ENCODE results near the gene CSMD2.
"Not testable (repeated sequence)": the region's sequence is repeated elsewhere in the genome, so short reads cannot be mapped to it uniquely, and the experiment has no call there.

Gene CSMD2

DNA sequence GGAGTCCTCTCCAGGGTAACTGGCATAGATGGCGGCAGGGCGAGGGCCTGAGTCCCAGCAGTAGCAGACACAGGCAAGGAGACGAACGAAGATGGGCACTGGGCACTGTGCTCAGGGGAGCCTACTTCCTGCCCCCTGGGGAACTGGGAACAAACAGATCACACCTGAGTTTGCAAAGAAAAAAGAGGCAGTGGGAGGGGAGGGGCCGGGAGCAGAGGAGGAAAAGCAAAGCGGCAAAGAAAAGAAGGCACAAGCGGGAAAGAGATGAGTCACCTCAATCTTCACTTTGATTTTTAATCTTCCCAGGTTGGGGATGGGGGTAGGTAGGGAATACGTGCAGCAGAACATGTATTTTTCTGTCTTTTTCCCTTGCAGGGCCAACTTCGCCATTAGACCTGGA lies 648.6 kb downstream of the CSMD2 start:
- no peak for DNase-seq

DNA sequence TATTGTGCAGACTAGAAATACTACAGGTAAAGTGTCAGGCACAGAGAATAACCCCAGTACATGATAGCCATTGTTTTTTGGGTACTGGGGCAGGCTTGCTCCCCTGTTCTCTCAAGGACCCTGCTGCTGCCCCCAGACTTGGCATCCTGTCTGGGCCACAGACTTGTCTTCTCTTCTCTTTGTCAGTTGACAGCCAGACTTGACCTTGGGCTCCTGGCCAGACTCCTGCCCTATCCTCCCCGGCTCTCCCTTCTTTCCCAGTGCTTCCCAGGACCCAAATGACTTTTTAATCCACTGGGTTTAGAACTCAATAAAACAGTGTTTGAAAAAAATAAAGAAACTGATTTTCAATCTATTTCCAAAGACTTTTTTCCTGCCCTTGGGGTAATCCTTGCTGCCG lies 649.4 kb downstream of the CSMD2 start:
- DNase-seq: no peak

DNA sequence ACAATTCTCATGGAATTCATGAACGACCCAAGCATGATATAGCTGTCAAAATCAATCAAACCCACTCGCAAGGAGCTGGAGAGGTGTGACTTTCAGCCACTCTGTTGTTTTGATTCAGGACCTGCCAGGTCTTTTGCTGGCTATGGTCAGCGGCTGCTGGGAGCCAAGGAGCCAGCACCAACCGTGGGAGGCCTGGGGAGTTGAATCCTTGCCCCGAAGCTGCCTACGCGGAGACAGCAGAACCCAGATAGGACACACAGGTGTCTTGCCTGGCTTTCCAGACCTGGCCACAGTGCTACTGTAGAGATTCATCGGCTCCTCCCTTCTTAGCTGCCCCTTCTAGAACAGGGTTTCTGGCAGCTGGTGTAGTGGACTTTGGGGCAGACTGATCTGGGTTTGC lies 649.9 kb downstream of the CSMD2 start:
- no peak for DNase-seq

DNA sequence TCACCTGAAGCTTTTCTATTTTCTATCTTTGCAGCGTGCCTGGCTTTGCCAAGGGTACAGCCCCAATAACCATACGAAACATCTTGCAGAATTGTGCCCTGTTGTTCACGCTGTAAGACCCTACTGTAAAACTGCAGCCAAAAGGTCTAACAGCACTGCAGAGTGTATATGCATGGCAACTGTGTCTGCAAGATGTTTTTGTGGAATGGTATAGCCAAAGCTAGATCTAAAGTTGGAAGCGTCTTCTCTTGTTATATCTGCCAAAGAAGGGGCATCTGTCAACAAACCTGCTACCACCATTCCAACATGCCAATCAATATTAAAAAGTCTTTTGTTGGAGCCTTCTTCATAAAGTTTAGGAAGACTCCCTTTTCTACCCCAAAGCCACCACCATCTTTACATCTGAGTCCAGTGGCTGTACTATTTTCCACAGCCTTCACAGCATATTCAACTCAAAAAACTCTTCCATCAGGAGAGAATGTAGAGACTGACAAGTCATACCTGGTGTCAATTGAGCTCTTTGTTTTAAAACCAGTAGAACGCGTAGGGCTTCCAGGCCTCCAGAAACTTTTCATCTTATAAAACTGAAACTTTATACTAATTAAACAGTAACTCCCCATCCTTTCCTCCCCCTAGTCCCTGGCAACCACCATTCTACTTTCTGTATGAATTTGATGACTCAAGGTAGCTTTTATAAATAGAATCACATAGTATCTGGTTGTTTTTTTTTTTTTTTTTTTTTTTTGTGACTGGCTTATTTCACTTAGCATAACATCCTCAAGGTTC lies 652.6 kb downstream of the CSMD2 start:
- DNase-seq: no peak

DNA sequence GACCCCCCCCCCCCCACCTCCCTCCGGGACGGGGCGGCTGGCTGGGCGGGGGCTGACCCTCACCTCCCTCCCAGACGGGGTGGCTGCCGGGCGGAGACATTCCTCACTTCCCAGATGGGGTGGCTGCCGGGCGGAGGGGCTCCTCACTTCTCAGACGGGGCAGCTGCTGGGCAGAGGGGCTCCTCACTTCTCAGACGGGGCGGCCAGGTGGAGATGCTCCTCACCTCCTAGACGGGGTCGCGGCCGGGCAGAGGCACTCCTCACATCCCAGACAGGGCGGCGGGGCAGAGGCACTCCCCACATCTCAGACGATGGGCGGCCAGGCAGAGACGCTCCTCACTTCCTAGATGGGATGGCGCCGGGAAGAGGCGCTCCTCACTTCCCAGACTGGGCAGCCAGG lies 655.8 kb downstream of the CSMD2 start:
- DNase-seq: not testable (repeated sequence)

DNA sequence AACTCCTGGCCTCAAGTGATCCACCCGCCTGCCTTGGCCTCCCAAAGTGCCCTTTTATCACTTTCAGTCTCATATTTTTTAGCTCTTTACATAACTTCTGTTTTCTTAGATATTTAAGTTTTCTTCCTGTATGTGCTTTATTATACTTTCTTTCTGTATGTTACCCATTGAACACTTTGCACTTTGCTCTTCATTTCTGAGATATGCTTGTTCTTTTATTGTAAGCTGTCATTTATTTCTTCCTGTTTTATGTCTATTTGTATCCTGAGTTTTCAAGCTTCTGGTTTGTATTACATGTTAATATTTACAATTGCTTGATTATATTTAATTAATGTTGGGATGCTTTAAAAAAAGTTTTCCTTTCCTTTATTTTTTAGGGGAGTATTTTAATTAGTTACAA lies 656.9 kb downstream of the CSMD2 start:
- no peak for DNase-seq

DNA sequence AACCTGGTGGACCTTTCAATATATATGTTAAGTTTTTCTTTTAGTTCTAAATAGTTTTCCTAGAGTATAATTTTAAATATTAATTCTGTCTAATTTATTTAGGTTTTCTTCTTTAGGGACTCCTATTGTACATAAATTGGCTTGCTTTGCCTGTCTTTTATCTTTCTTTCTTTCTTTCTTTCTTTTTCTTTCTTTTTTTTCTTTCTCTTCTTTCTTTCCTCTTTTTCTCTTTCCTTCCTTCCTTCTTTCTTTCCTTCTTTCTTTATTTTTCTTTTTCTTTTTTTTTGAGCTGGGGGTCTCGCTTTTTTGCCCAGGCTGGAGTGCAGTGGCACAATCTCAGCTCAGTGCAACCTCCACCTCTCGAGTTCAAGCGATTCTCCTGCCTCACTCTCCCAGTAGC lies 657.4 kb downstream of the CSMD2 start:
- DNase-seq: no peak

DNA sequence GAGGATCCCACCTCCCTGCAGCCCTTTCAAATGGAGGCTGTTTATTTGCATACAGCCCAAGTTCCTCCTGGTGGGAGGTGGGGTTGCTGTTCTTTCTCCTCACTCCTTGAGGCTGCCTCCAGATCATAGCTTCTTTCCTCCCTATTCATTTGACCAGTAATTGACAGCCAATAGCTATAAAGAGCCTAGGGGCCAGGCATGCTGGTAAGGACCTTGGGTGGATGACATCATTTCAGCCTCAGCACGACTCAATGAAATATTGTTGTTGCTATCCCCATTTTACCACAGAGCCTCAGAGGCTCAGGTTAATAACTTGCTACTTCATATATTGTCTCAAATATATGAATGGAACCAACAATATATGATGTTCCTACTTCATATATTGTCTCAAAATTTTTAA lies 661.5 kb downstream of the CSMD2 start:
- no peak for DNase-seq

DNA sequence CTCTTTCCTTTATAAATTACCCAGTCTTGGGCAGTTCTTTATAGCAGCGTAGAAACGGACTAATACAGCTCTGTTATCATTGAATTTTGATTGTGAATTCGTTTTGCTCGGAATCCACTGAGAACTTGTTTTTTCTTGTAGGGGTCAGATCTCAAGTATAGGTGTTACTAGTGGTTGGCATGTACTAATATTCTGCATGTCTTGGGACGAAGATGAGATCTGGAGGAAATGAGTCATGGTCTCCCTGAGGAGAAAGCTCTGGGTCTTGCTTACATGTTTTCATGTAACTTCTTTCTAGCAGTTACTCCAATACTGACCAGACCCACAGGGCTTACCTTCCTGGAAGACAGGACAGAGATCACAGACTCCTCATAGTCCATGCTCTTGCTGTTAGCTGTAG lies 662.3 kb downstream of the CSMD2 start:
- DNase-seq: no peak

DNA sequence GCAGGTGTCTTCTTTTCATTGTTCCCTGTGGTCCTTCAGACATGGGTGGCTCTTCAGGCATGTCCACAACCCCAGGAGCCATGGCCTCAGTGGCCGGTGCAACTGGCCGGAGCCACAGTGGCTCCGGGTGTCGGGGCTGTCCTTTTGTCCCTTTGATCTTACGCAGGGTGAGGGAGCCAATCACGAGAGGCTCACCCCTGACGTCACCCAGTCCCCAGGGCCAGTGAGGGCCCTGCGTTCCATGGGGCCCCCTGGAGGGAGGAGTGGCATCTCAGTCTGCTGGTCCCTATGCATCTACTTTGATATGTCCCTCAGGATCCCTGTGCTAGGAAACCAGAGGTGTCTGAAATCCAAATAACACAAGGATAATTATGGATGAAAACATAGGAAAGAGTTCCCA lies 663.3 kb downstream of the CSMD2 start:
- DNase-seq: no peak

DNA sequence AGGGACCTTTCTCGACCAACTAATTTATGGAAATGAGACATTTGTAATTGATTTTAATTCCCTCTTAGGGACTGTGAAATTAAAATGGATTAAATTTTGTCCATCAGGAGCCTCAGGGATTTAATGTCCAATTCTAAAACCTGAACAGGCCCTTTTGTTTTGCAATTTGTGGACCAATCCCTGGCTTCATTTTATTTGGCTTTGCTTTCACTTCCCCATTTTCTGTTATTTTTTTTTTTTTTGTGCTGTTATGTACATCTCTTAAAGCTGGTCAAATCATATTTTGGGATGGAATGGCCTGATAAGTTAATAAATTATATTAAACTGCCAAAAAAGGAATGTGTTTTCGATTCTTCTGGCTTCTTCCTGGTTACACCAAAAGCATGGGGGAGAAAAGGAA lies 663.7 kb downstream of the CSMD2 start:
- DNase-seq: no peak

DNA sequence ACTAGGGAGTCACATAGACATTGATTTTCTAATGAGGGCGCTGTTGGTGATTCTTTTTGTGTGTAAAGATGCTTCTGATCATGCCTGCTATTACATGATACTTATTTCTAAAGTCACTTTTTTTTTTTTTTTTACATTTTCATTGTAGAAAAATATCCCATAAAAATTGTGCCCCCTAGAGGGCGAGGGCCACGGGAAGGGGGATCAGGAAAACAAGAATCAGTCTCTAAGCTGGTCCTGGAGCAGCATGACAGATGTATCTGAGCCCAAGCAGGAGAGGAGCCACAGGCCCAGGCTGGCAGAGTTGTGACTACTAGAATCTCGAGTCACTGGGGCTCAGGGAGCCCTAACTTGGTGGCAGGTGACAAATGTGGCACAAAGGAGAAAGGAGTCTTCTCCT lies 664.5 kb downstream of the CSMD2 start:
- DNase-seq: no peak

DNA sequence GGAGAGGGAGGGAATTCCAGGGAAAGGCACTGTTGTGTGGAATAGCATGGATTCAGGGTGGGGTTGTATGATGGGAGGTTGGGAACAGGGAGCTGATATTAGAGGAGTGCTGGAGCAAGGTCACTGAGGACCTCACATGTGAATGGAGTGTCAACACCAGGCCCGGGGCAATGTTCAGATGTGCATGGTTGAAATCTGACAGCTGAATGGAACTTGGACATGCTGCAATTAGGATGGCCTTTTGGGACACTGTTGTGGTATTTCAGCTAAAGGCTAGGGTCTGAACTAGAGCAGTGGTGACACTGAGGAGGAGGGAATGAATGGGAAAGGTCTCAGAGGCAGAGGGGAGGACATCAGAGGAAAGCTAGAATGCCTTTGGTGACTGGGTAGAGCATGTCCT lies 667.6 kb downstream of the CSMD2 start:
- DNase-seq: no peak

DNA sequence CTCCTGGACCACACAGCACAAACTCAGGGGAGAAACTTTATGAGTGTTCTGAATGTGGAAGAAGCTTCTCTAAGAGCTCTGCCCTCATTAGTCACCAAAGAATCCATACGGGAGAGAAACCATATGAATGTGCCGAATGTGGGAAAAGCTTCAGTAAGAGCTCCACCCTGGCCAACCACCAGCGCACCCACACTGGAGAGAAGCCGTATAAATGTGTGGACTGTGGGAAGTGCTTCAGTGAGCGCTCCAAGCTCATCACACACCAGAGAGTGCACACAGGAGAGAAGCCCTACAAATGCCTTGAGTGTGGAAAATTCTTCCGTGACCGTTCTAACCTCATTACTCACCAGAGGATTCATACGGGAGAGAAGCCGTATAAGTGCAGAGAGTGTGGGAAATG lies 670.1 kb downstream of the CSMD2 start:
- DNase-seq: no peak

DNA sequence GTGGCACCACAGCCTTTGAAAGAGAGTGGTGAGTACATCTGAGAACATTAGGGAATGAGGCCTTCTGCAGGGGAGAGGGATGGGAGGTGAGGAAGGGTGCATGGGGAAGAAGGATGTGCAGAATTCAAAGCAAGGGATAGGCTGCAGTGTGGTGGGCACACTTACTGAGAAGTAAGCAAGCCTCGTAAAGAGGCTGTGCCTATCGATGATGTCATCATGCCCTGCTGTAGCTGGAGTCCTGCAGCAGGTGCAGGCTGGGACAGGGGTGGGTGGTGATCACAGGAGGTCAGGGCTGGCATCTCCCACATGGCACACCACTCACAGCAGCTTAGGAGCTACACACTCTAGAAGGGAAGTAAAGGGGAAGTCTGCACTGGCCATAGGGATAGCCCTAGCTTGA lies 676.4 kb downstream of the CSMD2 start:
- no peak for DNase-seq

DNA sequence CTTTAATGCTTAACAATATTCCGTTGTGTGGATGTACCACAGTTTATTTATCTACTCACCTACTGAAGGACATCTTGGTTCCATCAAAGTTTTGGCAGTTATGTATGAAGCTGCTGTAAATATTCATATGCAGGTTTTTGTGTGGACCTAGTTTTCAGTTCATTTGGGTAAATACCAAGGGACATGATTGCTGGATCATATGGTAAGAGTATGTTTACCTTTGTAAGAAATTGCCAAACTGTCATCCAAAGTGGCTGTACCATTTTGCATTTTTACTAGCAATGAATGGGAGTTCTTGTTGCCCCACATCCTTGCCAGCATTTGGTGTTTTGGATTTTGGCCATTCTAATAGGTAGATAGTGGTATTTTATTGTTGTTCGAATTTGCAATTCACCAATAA lies 682.6 kb downstream of the CSMD2 start:
- no peak for DNase-seq

DNA sequence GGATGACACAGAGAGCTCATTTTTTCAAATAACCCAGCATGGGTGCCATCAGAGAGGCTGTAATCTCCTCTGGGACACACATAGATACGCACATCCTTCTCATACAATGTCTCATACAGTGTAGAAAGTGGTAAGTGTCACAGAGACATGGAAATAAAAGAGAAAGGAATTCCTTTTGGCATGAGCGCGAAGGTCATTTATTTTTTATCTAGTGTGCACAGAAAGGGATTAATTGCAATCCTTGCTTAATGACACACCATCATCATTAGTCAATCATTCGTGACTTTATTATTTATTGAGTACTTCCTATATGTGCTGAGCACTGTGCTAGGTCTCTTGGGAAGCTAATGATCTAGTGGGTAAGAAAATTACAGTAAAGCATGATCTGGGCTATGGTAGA lies 687.6 kb downstream of the CSMD2 start:
- DNase-seq: no peak

DNA sequence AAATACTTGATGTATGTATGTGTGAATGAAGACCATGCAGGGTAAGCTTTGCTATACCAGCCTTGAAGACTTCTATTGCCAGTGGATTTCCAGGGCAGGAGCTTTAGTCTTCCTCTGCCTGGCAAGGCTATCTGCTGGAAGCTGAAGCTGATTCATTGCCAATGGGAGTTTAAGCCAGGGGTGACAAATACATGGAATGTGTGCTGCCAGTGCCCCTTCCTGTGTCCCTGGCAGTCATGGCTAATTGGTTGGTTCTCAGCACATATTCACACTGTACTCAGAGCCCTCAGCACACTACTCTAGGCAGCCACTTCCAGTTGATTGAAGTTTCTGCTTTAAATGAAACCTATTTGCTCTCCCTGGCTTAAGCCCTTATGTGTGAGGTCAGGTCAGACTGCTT lies 691.1 kb downstream of the CSMD2 start:
- DNase-seq: no peak

DNA sequence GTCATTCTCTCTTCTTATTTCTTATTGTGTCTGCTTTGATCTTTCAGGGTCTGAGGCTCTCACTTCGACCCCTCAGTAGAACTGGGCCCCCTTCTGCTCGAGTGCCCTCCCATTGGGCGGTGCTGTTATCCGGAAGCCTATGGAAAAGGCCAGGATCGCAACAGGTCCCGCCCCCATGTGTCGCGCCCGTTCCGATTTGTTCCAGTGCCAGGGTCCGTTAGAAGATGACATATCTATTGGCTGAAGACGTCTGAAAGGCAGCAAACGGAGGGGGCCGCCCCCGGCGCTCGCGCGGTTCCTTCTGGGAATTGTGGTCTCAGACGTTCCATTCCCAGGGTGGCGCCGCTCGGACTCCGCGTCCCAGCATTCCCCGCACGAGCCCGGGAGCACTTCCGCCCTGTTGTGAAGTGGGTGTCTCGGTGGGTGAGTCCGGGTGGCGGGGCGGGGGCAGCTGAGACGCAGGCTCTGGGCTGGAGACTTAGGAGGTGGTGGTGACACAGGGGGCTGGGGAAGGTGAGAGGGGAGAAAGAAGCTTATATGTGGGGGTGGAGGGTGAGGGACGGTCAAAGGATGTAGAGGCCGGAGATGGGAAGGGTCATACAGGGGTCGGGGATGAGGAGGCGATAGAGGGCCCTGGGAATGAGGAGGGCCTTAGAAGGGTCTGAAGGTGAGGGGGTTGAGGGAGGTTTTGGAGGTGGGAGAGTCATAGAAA lies 692.6 kb downstream of the CSMD2 start, which contains the start of gene ZSCAN20:
Gene ZSCAN20 (plus strand): TSS at position 377 of the 712 bp plus-strand sequence. CDS start 6,644 bp downstream, outside the sequence.
- DNase-seq: peak; percentile 99

DNA sequence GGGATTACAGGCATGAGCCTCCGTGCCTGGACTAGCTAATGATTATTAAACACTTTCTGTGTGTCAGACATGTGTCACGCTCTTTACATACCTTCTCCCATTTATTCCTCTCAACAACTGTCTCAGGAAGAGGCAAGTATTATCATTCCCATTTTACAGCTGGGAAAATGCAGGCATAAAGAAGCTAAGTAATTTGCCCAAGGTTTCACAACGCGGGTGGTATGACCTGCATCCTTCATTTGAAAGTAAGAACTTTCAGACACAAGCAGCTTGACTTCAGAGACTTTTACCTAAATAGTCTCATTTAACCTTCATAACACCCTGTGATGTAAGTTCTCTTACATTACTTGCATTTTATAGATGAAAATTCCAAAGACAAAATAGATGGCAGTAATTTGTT lies 693.6 kb downstream of the CSMD2 start:
- no peak for DNase-seq

DNA sequence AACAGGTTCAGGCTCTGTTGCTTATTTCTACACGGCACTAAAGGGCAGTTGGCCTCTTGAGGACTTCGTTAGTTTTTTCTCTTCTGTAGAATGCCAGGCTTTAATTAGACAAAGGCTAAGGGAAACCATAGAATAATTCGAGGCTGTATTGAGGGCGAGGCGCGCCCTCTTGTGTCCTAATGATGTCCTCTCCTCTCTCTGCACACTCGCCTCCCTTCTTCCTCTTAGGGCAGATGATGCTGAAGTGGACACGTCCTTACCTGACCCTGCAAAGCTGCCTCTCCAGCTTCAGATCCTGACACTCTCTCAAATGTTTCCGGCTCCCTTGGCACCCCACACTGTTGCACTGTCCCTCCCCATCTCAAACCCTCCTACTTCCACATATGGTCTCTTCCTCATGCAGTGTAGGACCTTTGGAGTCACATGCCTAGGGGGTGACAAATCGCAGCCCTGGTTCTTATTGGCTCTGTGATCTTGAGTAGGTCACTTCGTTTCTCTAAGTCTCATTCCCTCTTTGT lies 694.5 kb downstream of the CSMD2 start:
- DNase-seq: peak; percentile 82

DNA sequence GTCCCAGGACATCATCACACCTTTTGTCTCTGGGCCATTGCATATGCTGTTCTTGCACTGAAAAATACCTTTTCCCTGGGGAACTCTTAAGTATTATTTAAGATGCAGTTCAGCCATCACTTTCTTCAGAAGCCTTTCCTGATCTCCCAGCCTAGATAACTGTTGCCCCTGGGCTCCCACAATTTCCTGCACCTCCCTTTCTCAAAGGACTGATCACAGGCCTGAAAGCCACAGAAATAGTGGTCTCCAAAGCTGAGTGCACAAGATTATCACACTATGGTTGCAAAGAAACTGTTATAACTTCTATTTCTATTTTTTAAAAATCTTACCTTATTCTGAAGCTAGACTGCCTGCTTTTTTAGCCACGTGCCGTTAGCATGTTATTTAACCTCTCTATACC lies 695.3 kb downstream of the CSMD2 start:
- DNase-seq: no peak

DNA sequence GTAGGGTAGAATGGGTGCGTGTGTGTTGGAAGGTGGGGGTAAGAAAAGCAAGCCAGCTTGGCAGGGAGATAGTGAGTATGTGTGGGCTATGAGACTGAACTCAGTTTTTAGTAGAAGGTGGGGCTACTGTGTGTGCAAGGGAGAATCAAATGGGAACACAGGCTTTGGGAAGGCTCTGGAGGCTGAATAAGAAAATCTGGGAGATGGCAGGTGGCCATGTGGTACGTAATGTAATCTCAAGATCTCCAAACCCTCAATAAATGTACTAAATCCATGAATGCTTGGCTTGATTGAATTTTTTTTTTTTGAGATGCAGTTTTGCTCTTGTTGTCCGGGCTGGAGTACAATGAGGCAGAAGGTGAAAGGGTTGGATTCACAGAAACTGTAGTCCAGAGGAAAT lies 696.1 kb downstream of the CSMD2 start:
- no peak for DNase-seq

DNA sequence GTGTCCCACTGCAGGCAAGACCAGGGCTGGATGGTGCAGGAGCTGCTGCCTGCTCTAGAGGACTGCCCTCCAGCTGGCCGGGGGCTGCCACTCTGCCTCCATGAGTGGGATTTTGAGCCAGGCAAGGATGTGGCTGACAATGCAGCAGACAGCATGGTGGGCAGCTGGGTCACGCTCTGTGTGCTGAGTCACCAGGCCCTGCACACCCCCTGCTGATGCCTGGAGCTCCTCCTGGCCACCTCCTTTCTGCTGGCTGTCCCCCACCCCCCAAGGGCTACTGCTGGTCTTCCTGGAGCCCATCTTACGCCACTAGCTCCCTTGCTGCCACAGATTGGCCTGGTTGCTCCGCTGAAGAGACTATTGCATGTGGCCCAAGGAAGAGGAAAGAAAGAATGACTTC lies 696.5 kb downstream of the CSMD2 start:
- DNase-seq: no peak

Measured in NCI-H345 (cell line).